Trophoblast cell (in vitro differentiated cells and primary cell): ENCODE measurements around the gene ZRSR2.

Experiments
- DNase-seq, 2 donors: peaks; one replicate each; pipeline ENCODE4 v3.0.0-alpha.2; 2016
- H2AFZ ChIP-seq: 2 replicates; pipeline ENCODE4 v1.6.1; 2013; ENCODE audit warnings: low read length, moderate library complexity, mild to moderate bottlenecking; ENCODE audit not compliant: insufficient read depth, poor library complexity
- H2AK5ac ChIP-seq: 2 replicates; pipeline ENCODE4 v1.6.1; 2013; ENCODE audit warnings: mild to moderate bottlenecking, low read length
- H2BK120ac ChIP-seq: 2 replicates; pipeline ENCODE4 v1.6.1; 2013; ENCODE audit warnings: low read length, mild to moderate bottlenecking, moderate library complexity; ENCODE audit not compliant: insufficient read depth, poor library complexity
- H2BK12ac ChIP-seq: 2 replicates; pipeline ENCODE4 v1.6.1; 2013; ENCODE audit warnings: mild to moderate bottlenecking, low read length, moderate library complexity
- H2BK5ac ChIP-seq: 2 replicates; pipeline ENCODE4 v1.6.1; 2013; ENCODE audit warnings: low read length, low read depth, moderate library complexity, mild to moderate bottlenecking; ENCODE audit not compliant: poor library complexity
- H3K14ac ChIP-seq: 2 replicates; pipeline ENCODE4 v1.6.1; 2013; ENCODE audit warnings: mild to moderate bottlenecking, low read length
- H3K18ac ChIP-seq: 2 replicates; pipeline ENCODE4 v1.6.1; 2013; ENCODE audit warnings: mild to moderate bottlenecking, low read length
- H3K23ac ChIP-seq: 2 replicates; pipeline ENCODE4 v1.6.1; 2013; ENCODE audit warnings: low read length
- H3K27ac ChIP-seq: 2 replicates; pipeline ENCODE4 v1.5.1; 2013; ENCODE audit warnings: low read depth, mild to moderate bottlenecking, inconsistent platforms, low read length, moderate library complexity
- H3K27me3 ChIP-seq: 2 replicates; pipeline ENCODE4 v1.6.1; 2013; ENCODE audit warnings: inconsistent platforms, mild to moderate bottlenecking, low read length, moderate library complexity; ENCODE audit not compliant: insufficient read depth
- H3K36me3 ChIP-seq, 2 experiments: 1 replicate in 1 of 2; 2 replicates in 1 of 2; pipeline ENCODE4 v1.6.1; 2013; ENCODE audit warnings: low read length in 2 of 2, mild to moderate bottlenecking in 2 of 2, moderate library complexity in 1 of 2; ENCODE audit not compliant: insufficient read depth in 2 of 2, control insufficient read depth in 1 of 2
- H3K4ac ChIP-seq: 2 replicates; pipeline ENCODE4 v1.6.1; 2013; ENCODE audit warnings: low read depth, mild to moderate bottlenecking, low read length, moderate library complexity
- H3K4me1 ChIP-seq, 2 experiments: 1 replicate in 1 of 2; 2 replicates in 1 of 2; pipeline ENCODE4 v1.6.1; 2013; ENCODE audit warnings: low read length in 2 of 2, mild to moderate bottlenecking in 2 of 2, moderate library complexity in 1 of 2; ENCODE audit not compliant: insufficient read depth in 2 of 2, control insufficient read depth in 1 of 2
- H3K4me2 ChIP-seq: 2 replicates; pipeline ENCODE4 v1.6.1; 2013; ENCODE audit warnings: inconsistent platforms, mild to moderate bottlenecking, low read length, moderate library complexity
- H3K4me3 ChIP-seq: 2 replicates; pipeline ENCODE4 v1.5.1; 2013; ENCODE audit warnings: mild to moderate bottlenecking, low read depth, low read length, inconsistent platforms
- H3K79me1 ChIP-seq: one replicate; pipeline ENCODE4 v1.6.1; 2013; ENCODE audit warnings: low read length
- H3K79me2 ChIP-seq: 2 replicates; pipeline ENCODE4 v1.6.1; 2013; ENCODE audit warnings: low read length, mild to moderate bottlenecking; ENCODE audit not compliant: control insufficient read depth, insufficient read depth, poor library complexity
- H3K9ac ChIP-seq: 2 replicates; pipeline ENCODE4 v1.6.1; 2013; ENCODE audit warnings: mild to moderate bottlenecking, low read length
- H3K9me3 ChIP-seq: 2 replicates; pipeline ENCODE4 v1.6.1; 2013; ENCODE audit warnings: low read depth, mild to moderate bottlenecking, control low read depth, inconsistent platforms, low read length; ENCODE audit not compliant: insufficient read depth
- H4K12ac ChIP-seq: 2 replicates; pipeline ENCODE4 v1.6.1; 2013; ENCODE audit warnings: low read depth, mild to moderate bottlenecking, low read length, moderate library complexity
- H4K8ac ChIP-seq: 2 replicates; pipeline ENCODE4 v1.6.1; 2013; ENCODE audit warnings: low read depth, mild to moderate bottlenecking, low read length, moderate library complexity
- H4K91ac ChIP-seq: one replicate; pipeline ENCODE4 v1.6.1; 2013; ENCODE audit warnings: low read depth, mild to moderate bottlenecking, low read length, moderate library complexity
- WGBS: extraction: QIAGEN DNeasy Blood & Tissue Kit; methylation state at CpG from one replicate; pipeline ENCODE4 v1.1.7; 2013; ENCODE audit warnings: missing lambda C conversion rate; ENCODE audit not compliant: insufficient read length, insufficient coverage; ENCODE audit errors: extremely low coverage; 5-methylcytosine and 5-hydroxymethylcytosine counted together

ZRSR2 gene

DNA sequence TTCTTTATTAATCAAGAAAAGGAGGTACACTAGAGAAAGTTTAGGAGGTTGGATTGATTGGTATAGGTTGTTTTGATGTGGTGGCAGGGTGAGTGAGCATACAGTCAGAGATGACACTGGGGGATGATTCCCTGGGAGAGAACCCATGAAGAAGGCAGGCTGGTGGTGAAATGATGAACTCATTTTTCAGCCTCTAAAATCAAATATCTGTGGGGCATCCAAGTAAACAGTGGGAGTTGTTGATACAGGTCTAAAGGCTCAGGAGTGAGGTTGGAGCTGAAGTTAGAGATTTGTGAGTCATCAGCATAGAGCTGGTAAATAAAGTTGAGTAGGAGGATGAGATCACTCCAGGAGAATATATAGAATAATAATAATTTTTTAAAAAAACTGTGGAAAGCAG is 74.3 kb downstream of the ZRSR2 start:
- Histone ChIP-seq H4K12ac (no peak overlapping the region), H3K18ac (no peak overlapping the region), H3K4me1 (no peaks in the 10 kb centered on the region), H2BK12ac (no peak overlapping the region), H2AK5ac (no peak overlapping the region), H3K27ac (no peak overlapping the region), H3K9ac (no peak overlapping the region), H3K79me2 (no peaks in the 10 kb centered on the region), H4K91ac (no peak overlapping the region), H3K4me3 (no peak overlapping the region), H3K14ac (no peak overlapping the region), H3K9me3 (no peaks in the 10 kb centered on the region), H3K27me3 (no peaks in the 10 kb centered on the region), H2BK120ac (no peak overlapping the region), H4K8ac (no peak overlapping the region), H3K4me2 (no peak overlapping the region), H3K23ac (no peak overlapping the region), H2AFZ (no peak overlapping the region), H3K4ac (no peak overlapping the region), H3K79me1 (no peaks in the 10 kb centered on the region), H2BK5ac (no peak overlapping the region), H3K36me3 (no peaks in the 10 kb centered on the region)
- DNase-seq: no peak

DNA sequence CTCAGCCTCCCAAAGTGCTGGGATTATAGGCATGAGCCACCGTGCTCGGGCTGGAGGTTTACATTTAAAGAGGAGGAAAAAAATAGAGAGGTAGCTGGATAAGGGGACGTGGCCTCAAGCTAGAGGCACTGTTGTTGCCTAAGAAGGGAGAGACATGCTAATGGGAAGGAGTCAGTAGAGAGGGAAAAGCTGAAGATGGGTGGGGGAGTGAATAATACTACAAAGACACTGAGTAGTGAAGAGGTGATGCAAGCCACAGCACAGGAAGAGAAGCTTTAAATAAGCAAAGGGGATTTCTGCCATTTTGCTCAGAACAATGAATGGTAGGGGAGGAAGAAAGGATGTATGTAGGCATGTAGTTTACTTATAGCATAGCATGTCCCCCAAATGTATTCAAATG is 75.9 kb downstream of the ZRSR2 start:
- H3K4me3 ChIP-seq: no peak overlapping the region
- H3K4me2 ChIP-seq: no peak overlapping the region
- H3K9ac ChIP-seq: no peak overlapping the region
- no peaks in the 10 kb centered on the region for H3K79me2 ChIP-seq
- no peak overlapping the region for H4K8ac ChIP-seq
- H3K14ac ChIP-seq: no peak overlapping the region
- H3K79me1 ChIP-seq: no peaks in the 10 kb centered on the region
- H3K36me3 ChIP-seq: no peaks in the 10 kb centered on the region
- H3K23ac ChIP-seq: no peak overlapping the region
- no peak overlapping the region for H2AFZ ChIP-seq
- H3K27ac ChIP-seq: no peak overlapping the region
- WGBS: no CpG with 5 or more reads among the region's 3 CpGs
- no peak for DNase-seq
- no peak overlapping the region for H4K91ac ChIP-seq
- no peaks in the 10 kb centered on the region for H3K27me3 ChIP-seq
- H2BK5ac ChIP-seq: no peak overlapping the region
- H2BK12ac ChIP-seq: no peak overlapping the region
- H3K9me3 ChIP-seq: no peaks in the 10 kb centered on the region
- no peak overlapping the region for H3K18ac ChIP-seq
- no peak overlapping the region for H2AK5ac ChIP-seq
- H4K12ac ChIP-seq: no peak overlapping the region
- no peak overlapping the region for H2BK120ac ChIP-seq
- H3K4ac ChIP-seq: no peak overlapping the region
- no peaks in the 10 kb centered on the region for H3K4me1 ChIP-seq

DNA sequence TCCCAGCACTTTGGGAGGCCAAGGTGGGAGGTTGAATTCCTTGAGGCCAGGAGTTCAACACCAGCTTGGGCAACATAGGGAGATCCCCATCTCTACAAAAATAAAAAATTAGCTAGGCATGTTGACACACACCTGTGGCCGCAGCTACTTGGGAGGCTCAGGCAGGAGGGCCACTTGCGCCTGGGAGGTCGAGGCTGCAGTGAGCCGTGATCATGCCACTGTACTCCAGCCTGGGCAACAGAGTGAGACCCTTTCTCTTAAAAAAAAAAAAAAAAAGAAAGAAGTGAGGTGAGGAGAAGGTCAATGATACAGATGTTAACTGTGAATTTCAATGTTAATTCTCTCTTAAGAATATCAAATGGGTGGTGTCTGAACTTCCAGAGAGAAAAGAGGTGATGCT is 79.4 kb downstream of the ZRSR2 start:
- Histone ChIP-seq H2BK5ac (no peak overlapping the region), H3K9me3 (no peaks in the 10 kb centered on the region), H3K79me1 (no peaks in the 10 kb centered on the region), H3K4me2 (no peak overlapping the region), H2BK12ac (no peak overlapping the region), H2AK5ac (no peak overlapping the region), H4K8ac (no peak overlapping the region), H3K79me2 (no peaks in the 10 kb centered on the region), H4K12ac (no peak overlapping the region), H2BK120ac (no peak overlapping the region), H3K27ac (no peak overlapping the region), H3K4ac (no peak overlapping the region), H3K4me3 (no peak overlapping the region), H4K91ac (no peak overlapping the region), H3K27me3 (no peaks in the 10 kb centered on the region), H2AFZ (no peak overlapping the region), H3K14ac (no peak overlapping the region), H3K36me3 (no peaks in the 10 kb centered on the region), H3K4me1 (no peaks in the 10 kb centered on the region), H3K9ac (no peak overlapping the region), H3K18ac (no peak overlapping the region), H3K23ac (no peak overlapping the region)
- WGBS: no CpG with 5 or more reads among the region's 4 CpGs
- DNase-seq: no peak

DNA sequence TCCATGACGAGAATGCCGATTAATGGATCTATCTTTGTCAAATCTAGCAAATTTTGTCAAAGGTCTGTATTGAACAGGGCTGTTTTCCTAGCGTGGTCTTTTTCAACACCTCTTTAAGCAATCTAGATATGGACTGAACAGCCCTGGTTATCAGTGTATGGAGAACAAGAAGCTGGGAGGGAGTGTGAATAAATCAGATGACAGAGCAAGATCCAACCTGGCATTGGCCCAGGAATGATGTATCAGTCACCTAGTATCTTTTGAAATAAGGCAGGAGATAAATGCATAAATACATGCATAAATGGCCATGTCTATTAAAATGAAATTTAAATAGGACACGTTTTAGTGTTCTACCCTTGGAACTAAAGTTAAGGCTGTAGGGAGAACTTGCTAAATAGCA is 80.0 kb downstream of the ZRSR2 start:
- no peak overlapping the region for H2AK5ac ChIP-seq
- H3K14ac ChIP-seq: no peak overlapping the region
- H3K4ac ChIP-seq: no peak overlapping the region
- no peaks in the 10 kb centered on the region for H3K36me3 ChIP-seq
- H2BK12ac ChIP-seq: no peak overlapping the region
- no peak overlapping the region for H4K12ac ChIP-seq
- H3K27ac ChIP-seq: no peak overlapping the region
- H3K79me2 ChIP-seq: no peaks in the 10 kb centered on the region
- no CpG with 5 or more reads among the region's 4 CpGs for WGBS
- no peak overlapping the region for H3K9ac ChIP-seq
- no peak overlapping the region for H3K4me3 ChIP-seq
- no peak overlapping the region for H3K18ac ChIP-seq
- H4K8ac ChIP-seq: no peak overlapping the region
- H4K91ac ChIP-seq: no peak overlapping the region
- no peak overlapping the region for H2BK120ac ChIP-seq
- H3K4me2 ChIP-seq: no peak overlapping the region
- no peak overlapping the region for H3K23ac ChIP-seq
- H3K4me1 ChIP-seq: no peaks in the 10 kb centered on the region
- no peak overlapping the region for H2BK5ac ChIP-seq
- no peak for DNase-seq
- H2AFZ ChIP-seq: no peak overlapping the region
- H3K79me1 ChIP-seq: no peaks in the 10 kb centered on the region
- no peaks in the 10 kb centered on the region for H3K27me3 ChIP-seq
- no peaks in the 10 kb centered on the region for H3K9me3 ChIP-seq
